ENCODE data around the gene SLC15A4. TPM values are rescaled to one million over a fixed set of nuclear protein-coding genes. Genes with fewer than 3 reads are reported as not detected.
A peak's percentile ranks its signal among the peaks of the same experiment; 100 is the strongest.

Gene SLC15A4
- total RNA-seq, 2 donors from 2014 or later: 28.2 to 39.5 TPM

- no peak for DNase-seq
- Mint-ChIP-seq H3K4me1 (no peaks in the 10 kb centered on the region), H3K9me3 (peaks cover 6% of the 10 kb centered on the region), H3K27ac (no peak overlapping the region), H3K27me3 (ENCODE audit: insufficient read depth) (peaks cover 3% of the 10 kb centered on the region), H3K4me3 (no peak overlapping the region), H3K36me3 (ENCODE audit: low read depth) (no peaks in the 10 kb centered on the region)
- Histone ChIP-seq H3K27ac (ENCODE audit: low read depth, low read length) (no peak overlapping the region), H3K27me3 (ENCODE audit: control insufficient read depth, insufficient read depth, low read length, poor library complexity, severe bottlenecking) (no peaks in the 10 kb centered on the region), H3K4me3 (ENCODE audit: low read length) (no peak overlapping the region), H3K36me3 (ENCODE audit: control insufficient read depth, insufficient read depth, low read length) (no peaks in the 10 kb centered on the region), H3K4me1 (ENCODE audit: control insufficient read depth, insufficient read depth, low read length) (no peaks in the 10 kb centered on the region), H3K9ac (ENCODE audit: extremely low read depth, low read length, poor library complexity, severe bottlenecking) (no peak overlapping the region), H3K9me3 (ENCODE audit: control insufficient read depth, low read length) (no peaks in the 10 kb centered on the region)
- 75 to 81% methylated on average over 2 to 4 of the region's 4 CpGs for WGBS, 2 experiments (ENCODE audit: insufficient coverage in 1 of 2, insufficient read length in 1 of 2)
- no peak for TF ChIP-seq CTCF (conservative IDR thresholded peaks at IDR 0.05)
These were observed 68.2 kb downstream of the SLC15A4 start for GRCh38 chr12:128755566-128755965.

GRCh38 chr12:128754275-128754674 is 69.5 kb downstream of the SLC15A4 start:
- H3K4me1 Mint-ChIP-seq: no peaks in the 10 kb centered on the region
- H3K9ac ChIP-seq (ENCODE audit: extremely low read depth, low read length, poor library complexity, severe bottlenecking): no peak overlapping the region
- DNase-seq: peak; percentile 38
- no peaks in the 10 kb centered on the region for H3K36me3 ChIP-seq (ENCODE audit: control insufficient read depth, insufficient read depth, low read length)
- H3K4me1 ChIP-seq (ENCODE audit: control insufficient read depth, insufficient read depth, low read length): no peaks in the 10 kb centered on the region
- H3K27ac Mint-ChIP-seq: no peak overlapping the region
- no peaks in the 10 kb centered on the region for H3K27me3 ChIP-seq (ENCODE audit: control insufficient read depth, insufficient read depth, low read length, poor library complexity, severe bottlenecking)
- 76 to 100% methylated on average over 1 to 3 of the region's 3 CpGs for WGBS, 2 experiments (ENCODE audit: insufficient coverage in 1 of 2, insufficient read length in 1 of 2)
- H3K27ac ChIP-seq (ENCODE audit: low read depth, low read length): no peak overlapping the region
- no peak overlapping the region for H3K4me3 ChIP-seq (ENCODE audit: low read length)
- no peak overlapping the region for H3K4me3 Mint-ChIP-seq
- no peaks in the 10 kb centered on the region for H3K9me3 ChIP-seq (ENCODE audit: control insufficient read depth, low read length)
- no peaks in the 10 kb centered on the region for H3K36me3 Mint-ChIP-seq (ENCODE audit: low read depth)
- H3K27me3 Mint-ChIP-seq (ENCODE audit: insufficient read depth): peaks cover 3% of the 10 kb centered on the region
- TF ChIP-seq CTCF (conservative IDR thresholded peaks at IDR 0.05): no peak
- peaks cover 6% of the 10 kb centered on the region for H3K9me3 Mint-ChIP-seq

- no peak overlapping the region for H3K27ac Mint-ChIP-seq
- H3K4me3 Mint-ChIP-seq: no peak overlapping the region
- Histone ChIP-seq H3K36me3 (ENCODE audit: control insufficient read depth, insufficient read depth, low read length) (no peaks in the 10 kb centered on the region), H3K27me3 (ENCODE audit: control insufficient read depth, insufficient read depth, low read length, poor library complexity, severe bottlenecking) (no peaks in the 10 kb centered on the region), H3K9ac (ENCODE audit: extremely low read depth, low read length, poor library complexity, severe bottlenecking) (no peak overlapping the region), H3K27ac (ENCODE audit: low read depth, low read length) (no peak overlapping the region), H3K4me3 (ENCODE audit: low read length) (no peak overlapping the region), H3K9me3 (ENCODE audit: control insufficient read depth, low read length) (no peaks in the 10 kb centered on the region), H3K4me1 (ENCODE audit: control insufficient read depth, insufficient read depth, low read length) (no peaks in the 10 kb centered on the region)
- no peaks in the 10 kb centered on the region for H3K4me1 Mint-ChIP-seq
- H3K36me3 Mint-ChIP-seq (ENCODE audit: low read depth): no peaks in the 10 kb centered on the region
- H3K9me3 Mint-ChIP-seq: peaks cover 6% of the 10 kb centered on the region
- DNase-seq: peak; percentile 61
- 80% methylated on average over 4 of the region's 4 CpGs; no CpG with 5 or more reads in 1 of the 2 experiments for WGBS, 2 experiments (ENCODE audit: insufficient coverage in 1 of 2, insufficient read length in 1 of 2)
- peak; percentile 53 for TF ChIP-seq CTCF (conservative IDR thresholded peaks at IDR 0.05)
- peaks cover 5% of the 10 kb centered on the region for H3K27me3 Mint-ChIP-seq (ENCODE audit: insufficient read depth)
These were observed 70.3 kb downstream of the SLC15A4 start for GRCh38 chr12:128753438-128753837.
